Esophagus squamous epithelium (tissue), 4 donors: Measurements from ENCODE around the gene RIPOR2.

ENCODE experiments used
- POLR2A ChIP-seq, 4 donors: fragments of 450-650 bp; IDR thresholded peaks; one replicate each; pipeline ENCODE4 v1.6.1; 2017; ENCODE audit warnings: antibody characterized with exemption in 4 of 4, mild to moderate bottlenecking in 4 of 4, moderate library complexity in 3 of 4
- TF ChIP-seq, protein P1 (sequence below), 6 experiments: fragments of 450-650 bp in 4 of 6; fragments of 200-600 bp in 2 of 6; sonication (generic) in 2 of 6; IDR thresholded peaks; one replicate each; pipeline ENCODE4 v1.5.1; 2016 to 2019; ENCODE audit warnings: antibody characterized with exemption in 6 of 6, mild to moderate bottlenecking in 4 of 6, moderate library complexity in 4 of 6

DNA sequence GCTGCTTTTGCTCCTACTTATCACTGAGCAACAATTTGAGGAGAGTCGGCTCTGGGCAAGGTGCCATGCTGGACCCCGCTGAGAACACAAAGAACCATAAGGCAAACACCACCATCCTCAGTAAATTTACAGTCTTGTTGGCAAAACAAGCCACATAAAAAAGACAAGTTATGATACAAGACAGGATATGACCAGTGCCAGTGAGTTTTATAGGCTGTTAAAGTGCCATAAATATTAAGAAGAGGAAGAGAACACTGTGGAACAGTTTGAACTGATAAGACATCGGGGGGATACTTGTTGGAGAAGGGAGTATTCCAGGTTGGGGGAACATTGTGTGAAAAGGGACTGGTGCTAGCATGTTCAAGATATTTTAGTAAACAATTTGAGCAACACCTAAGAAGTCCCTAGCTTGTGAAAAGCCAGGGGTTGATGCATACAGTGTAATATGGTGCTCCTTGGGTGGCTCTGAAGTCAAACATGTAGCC, 25.3 kb upstream of the RIPOR2 start:
- TF ChIP-seq POLR2A (IDR thresholded peaks at IDR 0.05): no peak
- TF ChIP-seq, protein P1, sequence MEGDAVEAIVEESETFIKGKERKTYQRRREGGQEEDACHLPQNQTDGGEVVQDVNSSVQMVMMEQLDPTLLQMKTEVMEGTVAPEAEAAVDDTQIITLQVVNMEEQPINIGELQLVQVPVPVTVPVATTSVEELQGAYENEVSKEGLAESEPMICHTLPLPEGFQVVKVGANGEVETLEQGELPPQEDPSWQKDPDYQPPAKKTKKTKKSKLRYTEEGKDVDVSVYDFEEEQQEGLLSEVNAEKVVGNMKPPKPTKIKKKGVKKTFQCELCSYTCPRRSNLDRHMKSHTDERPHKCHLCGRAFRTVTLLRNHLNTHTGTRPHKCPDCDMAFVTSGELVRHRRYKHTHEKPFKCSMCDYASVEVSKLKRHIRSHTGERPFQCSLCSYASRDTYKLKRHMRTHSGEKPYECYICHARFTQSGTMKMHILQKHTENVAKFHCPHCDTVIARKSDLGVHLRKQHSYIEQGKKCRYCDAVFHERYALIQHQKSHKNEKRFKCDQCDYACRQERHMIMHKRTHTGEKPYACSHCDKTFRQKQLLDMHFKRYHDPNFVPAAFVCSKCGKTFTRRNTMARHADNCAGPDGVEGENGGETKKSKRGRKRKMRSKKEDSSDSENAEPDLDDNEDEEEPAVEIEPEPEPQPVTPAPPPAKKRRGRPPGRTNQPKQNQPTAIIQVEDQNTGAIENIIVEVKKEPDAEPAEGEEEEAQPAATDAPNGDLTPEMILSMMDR (IDR thresholded peaks at IDR 0.05): no peak
